Measurements from ENCODE around the gene RFT1. TPM values are rescaled to one million over a fixed set of nuclear protein-coding genes. Genes with fewer than 3 reads are reported as not detected.

The RFT1 gene
- total RNA-seq, 4 donors from 2014 or later = 8.3 to 19.7 (median 10.2) TPM

DNA sequence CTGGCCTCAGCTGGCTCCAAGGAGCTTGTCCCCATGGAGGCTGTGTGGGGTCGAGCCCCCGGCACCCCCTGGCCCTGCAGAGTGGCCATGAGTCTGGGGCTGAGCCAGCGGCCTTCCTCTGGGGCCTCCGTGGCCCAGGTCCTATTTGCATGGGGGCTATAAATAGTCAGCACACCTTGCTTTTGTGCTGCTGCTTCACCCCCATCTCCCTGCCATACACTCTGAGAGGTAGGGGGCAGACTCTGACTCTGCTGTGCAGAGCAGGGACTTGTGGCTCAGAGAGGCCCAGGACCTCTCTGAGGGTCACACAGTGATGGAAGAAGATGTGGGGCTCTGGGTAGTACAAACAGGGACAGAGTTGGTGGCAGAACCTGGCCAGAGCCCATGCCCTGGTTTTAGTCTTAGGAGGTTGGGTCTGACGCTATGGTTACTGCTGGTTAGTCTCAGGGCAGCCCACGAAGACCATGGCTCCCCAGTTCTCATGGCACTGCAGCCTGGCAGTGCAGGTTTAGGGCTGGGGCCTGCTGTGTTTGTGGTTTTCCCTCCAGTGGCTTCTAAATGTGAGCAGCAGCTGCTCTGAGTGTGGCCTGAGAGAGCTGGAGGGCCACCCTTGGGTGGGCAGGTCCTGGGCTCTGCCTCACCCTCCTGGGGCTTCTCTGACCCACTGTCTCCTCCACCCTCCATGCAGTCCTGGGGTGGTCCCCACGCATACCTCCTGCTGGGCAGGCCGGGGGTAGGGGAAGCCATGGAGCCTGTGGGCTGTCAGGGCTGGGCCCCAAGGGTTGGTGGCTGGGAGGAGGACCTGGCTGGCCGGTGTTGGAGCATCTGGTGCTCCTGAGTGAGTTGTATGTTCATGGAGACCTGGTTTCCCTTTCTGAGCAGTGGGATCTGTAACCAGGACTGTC is 44.4 kb upstream of the RFT1 start:
- Histone ChIP-seq H3K27ac (no peak overlapping the region), H3K27me3 (no peaks in the 10 kb centered on the region), H3K4me3 (no peak overlapping the region), H3K4me1 (peaks cover 19% of the 10 kb centered on the region), H3K9me3 (no peaks in the 10 kb centered on the region), H3K36me3 (peaks cover 35% of the 10 kb centered on the region)
- DNase-seq (ENCODE audit: low spot score in 2 of 2) = no peak
- 63% methylated on average over 5 of the region's 9 CpGs for WGBS
- TF ChIP-seq, protein P1, sequence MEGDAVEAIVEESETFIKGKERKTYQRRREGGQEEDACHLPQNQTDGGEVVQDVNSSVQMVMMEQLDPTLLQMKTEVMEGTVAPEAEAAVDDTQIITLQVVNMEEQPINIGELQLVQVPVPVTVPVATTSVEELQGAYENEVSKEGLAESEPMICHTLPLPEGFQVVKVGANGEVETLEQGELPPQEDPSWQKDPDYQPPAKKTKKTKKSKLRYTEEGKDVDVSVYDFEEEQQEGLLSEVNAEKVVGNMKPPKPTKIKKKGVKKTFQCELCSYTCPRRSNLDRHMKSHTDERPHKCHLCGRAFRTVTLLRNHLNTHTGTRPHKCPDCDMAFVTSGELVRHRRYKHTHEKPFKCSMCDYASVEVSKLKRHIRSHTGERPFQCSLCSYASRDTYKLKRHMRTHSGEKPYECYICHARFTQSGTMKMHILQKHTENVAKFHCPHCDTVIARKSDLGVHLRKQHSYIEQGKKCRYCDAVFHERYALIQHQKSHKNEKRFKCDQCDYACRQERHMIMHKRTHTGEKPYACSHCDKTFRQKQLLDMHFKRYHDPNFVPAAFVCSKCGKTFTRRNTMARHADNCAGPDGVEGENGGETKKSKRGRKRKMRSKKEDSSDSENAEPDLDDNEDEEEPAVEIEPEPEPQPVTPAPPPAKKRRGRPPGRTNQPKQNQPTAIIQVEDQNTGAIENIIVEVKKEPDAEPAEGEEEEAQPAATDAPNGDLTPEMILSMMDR (IDR thresholded peaks at IDR 0.05) = no peak
- no peak for TF ChIP-seq EP300 (IDR thresholded peaks at IDR 0.05)
- no peak for TF ChIP-seq POLR2A (IDR thresholded peaks at IDR 0.05)
- TF ChIP-seq POLR2AphosphoS5 (IDR thresholded peaks at IDR 0.05) = no peak

DNA sequence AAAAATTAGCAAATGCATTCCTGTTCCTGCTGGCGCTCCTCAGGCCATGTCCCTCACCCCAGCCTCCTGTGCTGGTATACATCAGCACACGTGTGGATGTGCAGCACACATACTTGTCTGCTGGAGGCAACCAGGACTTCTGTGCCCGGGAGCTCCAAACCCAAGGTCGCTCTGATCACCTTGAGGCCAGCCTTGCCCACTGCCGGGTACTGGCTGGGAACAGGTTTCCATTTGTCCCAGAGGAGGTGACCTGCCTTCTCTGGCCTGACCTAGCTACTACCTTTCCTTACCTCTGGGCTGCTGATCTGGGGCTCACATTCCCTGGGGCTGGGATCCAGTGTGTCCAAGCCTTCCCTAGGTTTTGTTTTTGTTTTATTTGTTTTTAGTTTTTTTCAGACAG is 42.9 kb upstream of the RFT1 start:
- no peaks in the 10 kb centered on the region for H3K9me3 ChIP-seq
- WGBS = 89% methylated on average over 5 of the region's 5 CpGs
- no peak overlapping the region for H3K4me3 ChIP-seq
- H3K4me1 ChIP-seq = peaks cover 34% of the 10 kb centered on the region
- H3K36me3 ChIP-seq = peaks cover 23% of the 10 kb centered on the region
- TF ChIP-seq POLR2AphosphoS5 (IDR thresholded peaks at IDR 0.05) (no peak), EP300 (IDR thresholded peaks at IDR 0.05) (no peak), POLR2A (IDR thresholded peaks at IDR 0.05) (no peak)
- TF ChIP-seq, protein P1 (IDR thresholded peaks at IDR 0.05) = no peak
- no peaks in the 10 kb centered on the region for H3K27me3 ChIP-seq
- H3K27ac ChIP-seq = no peak overlapping the region
- no peak for DNase-seq (ENCODE audit: low spot score in 2 of 2)

DNA sequence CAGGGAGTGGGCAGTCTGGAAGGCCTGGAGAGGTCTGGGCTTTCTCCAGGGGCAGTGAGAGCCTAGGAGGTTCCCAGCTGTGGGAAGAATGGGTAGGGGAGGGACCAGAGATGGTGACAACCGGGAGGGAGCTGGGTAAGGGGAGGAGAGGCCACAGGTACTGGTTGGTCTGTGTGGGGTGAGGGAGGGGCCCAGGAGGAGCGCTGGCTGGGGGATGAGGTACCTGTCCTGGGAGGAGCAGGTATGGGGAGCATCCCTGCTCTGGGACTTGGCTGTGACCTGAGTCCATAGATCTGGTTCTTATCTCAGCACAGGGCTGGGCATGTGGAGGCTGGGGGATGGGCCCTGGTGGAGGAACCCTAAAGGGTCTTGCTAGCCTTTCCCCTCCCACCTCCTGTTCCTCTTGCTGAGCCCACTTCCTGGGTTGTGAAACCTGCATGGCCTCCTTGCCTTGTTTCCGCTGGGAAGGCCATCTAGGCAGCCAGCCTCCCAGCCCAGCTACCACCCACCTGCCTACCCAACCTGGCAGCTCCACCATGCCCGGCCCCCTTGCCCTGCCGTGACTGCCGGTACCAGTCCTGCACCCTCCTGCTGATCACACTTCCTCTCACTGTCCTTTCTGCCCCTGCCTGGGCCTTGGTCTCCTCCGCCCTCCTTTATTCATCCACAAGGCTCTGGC is 41.7 kb upstream of the RFT1 start:
- no peak for TF ChIP-seq POLR2AphosphoS5 (IDR thresholded peaks at IDR 0.05)
- no peak for TF ChIP-seq EP300 (IDR thresholded peaks at IDR 0.05)
- TF ChIP-seq, protein P1 (IDR thresholded peaks at IDR 0.05) = no peak
- TF ChIP-seq POLR2A (IDR thresholded peaks at IDR 0.05) = no peak
- Histone ChIP-seq H3K27me3 (no peaks in the 10 kb centered on the region), H3K27ac (no peak overlapping the region), H3K4me1 (peaks cover 45% of the 10 kb centered on the region), H3K9me3 (no peaks in the 10 kb centered on the region), H3K36me3 (peaks cover 23% of the 10 kb centered on the region), H3K4me3 (no peak overlapping the region)
- no peak for DNase-seq (ENCODE audit: low spot score in 2 of 2)
- 72% methylated on average over 7 of the region's 7 CpGs for WGBS

DNA sequence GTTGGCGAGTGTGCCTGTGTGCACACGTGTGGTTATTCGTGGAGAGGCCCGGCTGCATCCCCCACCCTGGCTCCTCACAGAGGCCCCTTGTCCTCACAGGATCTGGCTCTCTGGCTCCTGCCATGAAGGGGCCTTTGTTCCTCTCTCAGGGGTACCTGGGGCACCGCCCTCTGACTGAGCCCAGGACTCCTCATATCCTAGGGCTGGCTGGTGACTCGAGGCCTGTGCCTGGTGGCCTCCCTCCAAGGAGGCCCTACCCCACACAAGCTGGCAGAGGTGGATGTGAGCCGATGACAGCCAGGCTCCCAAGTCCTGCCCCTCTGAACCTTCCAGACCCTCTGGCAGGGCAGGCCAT is 40.8 kb upstream of the RFT1 start:
- DNase-seq (ENCODE audit: low spot score in 2 of 2) = no peak
- Histone ChIP-seq H3K27me3 (no peaks in the 10 kb centered on the region), H3K36me3 (peaks cover 18% of the 10 kb centered on the region), H3K9me3 (no peaks in the 10 kb centered on the region), H3K4me1 (peaks cover 54% of the 10 kb centered on the region), H3K27ac (no peak overlapping the region), H3K4me3 (no peak overlapping the region)
- 68% methylated on average over 3 of the region's 7 CpGs for WGBS
- TF ChIP-seq POLR2A (IDR thresholded peaks at IDR 0.05) (no peak), EP300 (IDR thresholded peaks at IDR 0.05) (no peak), POLR2AphosphoS5 (IDR thresholded peaks at IDR 0.05) (no peak)
- TF ChIP-seq, protein P1 (IDR thresholded peaks at IDR 0.05) = no peak
